IPS-20b (cell line): ENCODE data around the gene HIPK2.

ENCODE experiments used
- H3K27ac ChIP-seq: one replicate; pipeline ENCODE4 v1.5.1; 2013; ENCODE audit warnings: low read length
- H3K27me3 ChIP-seq: 2 replicates; pipeline ENCODE4 v1.6.1; 2013; ENCODE audit warnings: mild to moderate bottlenecking, low read length, inconsistent platforms; ENCODE audit not compliant: insufficient read depth
- H3K36me3 ChIP-seq: 2 replicates; pipeline ENCODE4 v1.6.1; 2013; ENCODE audit warnings: low read depth, mild to moderate bottlenecking, inconsistent platforms, low read length, moderate library complexity; ENCODE audit not compliant: insufficient read depth
- H3K4me1 ChIP-seq: 2 replicates; pipeline ENCODE4 v1.6.1; 2013; ENCODE audit warnings: mild to moderate bottlenecking, control low read depth, inconsistent platforms, low read length, moderate library complexity; ENCODE audit not compliant: insufficient read depth
- H3K4me3 ChIP-seq: 2 replicates; pipeline ENCODE4 v1.5.1; 2013; ENCODE audit warnings: mild to moderate bottlenecking, low read length, inconsistent platforms
- H3K9ac ChIP-seq: 2 replicates; pipeline ENCODE4 v1.6.1; 2013; ENCODE audit warnings: low read depth, mild to moderate bottlenecking, inconsistent platforms, low read length, moderate library complexity
- H3K9me3 ChIP-seq: 2 replicates; pipeline ENCODE4 v1.6.1; 2013; ENCODE audit warnings: mild to moderate bottlenecking, low read depth, low read length, inconsistent platforms; ENCODE audit not compliant: insufficient read depth

HIPK2 gene

DNA sequence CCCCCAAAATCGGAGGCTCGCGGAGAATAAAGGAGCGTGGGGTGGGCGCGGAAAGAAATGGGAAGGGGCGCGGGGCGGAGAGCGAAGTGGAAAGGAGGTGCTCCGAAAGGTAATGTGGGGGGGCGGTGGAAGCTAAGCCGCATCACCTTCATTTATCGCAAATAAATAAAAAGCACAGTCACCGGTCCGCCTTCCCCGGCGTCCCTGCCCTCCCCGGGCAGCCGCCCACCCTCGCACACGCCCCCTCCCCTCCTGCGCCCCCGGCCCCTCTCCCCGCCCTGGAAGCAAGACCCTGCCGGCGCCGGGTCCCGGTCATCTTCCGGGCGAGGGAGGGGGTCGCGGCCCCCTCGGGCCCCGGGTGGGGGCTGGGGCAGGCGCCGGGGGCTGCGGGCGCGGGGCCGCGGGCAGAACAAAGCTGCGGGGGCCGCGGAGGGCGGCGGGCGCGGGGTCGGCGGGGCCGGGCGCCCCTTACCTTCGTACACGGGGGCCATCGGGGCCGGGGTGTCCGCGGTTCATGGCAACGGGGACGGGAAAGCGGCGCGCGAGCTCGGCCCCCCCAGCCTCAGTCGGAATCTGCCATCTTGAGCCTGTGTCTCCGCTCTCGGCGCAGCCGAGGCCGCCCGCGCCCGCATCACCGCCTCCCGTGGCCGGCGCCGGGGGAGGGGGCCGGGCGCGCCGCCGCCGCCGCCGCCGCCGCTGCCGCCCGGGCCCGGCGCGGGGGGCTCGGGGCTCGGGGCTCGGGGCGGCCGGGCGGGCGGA, 486 bp downstream of the HIPK2 start:
- Histone ChIP-seq H3K4me1 (peaks cover 3% of the 10 kb centered on the region; the same call in 1 of the 2 replicates), H3K9ac (peak overlapping the region; percentile 77), H3K9me3 (no peaks in the 10 kb centered on the region), H3K36me3 (no peaks in the 10 kb centered on the region), H3K27ac (no peak overlapping the region), H3K4me3 (peak overlapping the region; percentile 86), H3K27me3 (peaks cover 46% of the 10 kb centered on the region)

DNA sequence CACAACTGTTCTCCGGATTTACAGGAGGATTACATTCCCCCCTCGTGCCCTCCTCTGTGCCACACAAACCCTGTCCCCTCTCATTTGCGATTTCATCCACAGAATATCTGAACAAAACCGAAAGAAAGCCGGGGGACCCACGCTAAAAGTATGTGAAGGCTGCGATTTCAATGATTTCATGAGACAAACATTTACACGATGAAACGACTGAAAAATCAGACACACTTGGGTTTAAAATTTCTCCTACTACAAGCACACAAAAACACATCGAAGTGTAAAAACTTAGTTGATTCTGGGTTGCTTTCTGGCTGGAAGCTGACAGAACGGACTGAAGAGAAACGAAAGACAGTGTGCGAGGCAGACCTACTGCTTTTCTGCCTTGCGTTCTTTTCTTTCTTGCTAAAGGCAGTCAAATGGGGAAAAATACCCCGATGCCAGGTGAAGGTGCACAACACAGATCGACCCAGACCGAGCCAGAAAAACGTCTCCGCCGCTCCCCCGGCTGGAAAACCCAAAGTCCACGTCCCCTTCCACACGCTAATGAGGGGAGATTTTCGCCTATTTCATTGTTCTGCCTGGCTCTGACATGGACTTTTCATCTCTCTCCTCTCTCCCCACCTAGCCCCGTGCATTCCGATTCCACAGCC, 1.2 kb downstream of the HIPK2 start:
- peak overlapping the region; percentile 77 for H3K9ac ChIP-seq

DNA sequence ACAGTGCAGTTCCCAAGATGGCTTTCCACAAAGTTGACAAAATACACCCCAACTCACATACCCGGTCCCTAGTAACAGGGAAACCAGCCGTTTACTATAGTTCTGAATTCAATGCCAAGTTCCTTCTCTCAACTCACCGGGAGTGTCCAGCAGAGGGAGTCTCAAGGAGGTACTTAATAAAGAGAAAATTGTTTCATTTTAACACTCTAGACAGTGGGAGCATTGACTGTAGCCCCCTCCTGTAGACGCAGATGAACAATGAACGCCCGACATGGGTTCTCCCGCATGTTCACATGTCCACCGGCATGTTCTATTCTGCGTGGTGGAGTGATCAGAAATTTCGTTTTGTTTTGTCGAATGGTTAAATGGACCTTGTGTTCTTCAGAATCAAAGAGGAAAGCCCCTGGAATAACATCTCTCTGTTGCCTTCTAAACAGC, 1.9 kb downstream of the HIPK2 start:
- Histone ChIP-seq H3K4me3 (peak overlapping the region; percentile 86), H3K4me1 (peaks cover 3% of the 10 kb centered on the region), H3K27ac (no peak overlapping the region), H3K36me3 (no peaks in the 10 kb centered on the region), H3K9ac (no peak overlapping the region), H3K27me3 (peaks cover 40% of the 10 kb centered on the region), H3K9me3 (no peaks in the 10 kb centered on the region)

More for the DNA sequence above, 1.2 kb downstream of the HIPK2 start:
- Histone ChIP-seq H3K27ac (no peak overlapping the region), H3K4me1 (peaks cover 3% of the 10 kb centered on the region), H3K4me3 (peak overlapping the region; percentile 86), H3K36me3 (no peaks in the 10 kb centered on the region), H3K27me3 (peaks cover 46% of the 10 kb centered on the region), H3K9me3 (no peaks in the 10 kb centered on the region)

DNA sequence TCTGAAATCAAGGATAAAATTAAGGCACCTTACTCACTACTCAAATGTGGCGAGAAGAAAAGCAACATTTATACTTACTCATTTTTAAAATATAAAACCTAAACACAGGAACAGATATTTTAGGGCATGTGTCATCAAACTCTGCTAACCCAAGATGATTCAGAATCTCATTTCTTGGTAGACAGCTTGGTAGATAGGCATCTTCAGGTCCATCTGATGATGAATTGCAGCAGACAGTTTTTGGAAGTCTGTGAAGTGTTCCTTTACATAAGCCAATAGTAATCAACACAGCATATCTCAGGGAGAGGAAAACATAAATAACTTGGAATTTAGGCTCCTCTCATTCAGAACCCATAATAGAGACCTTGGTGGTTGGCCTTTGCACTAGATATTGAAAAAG, 3.4 kb downstream of the HIPK2 start:
- Histone ChIP-seq H3K4me1 (peaks cover 3% of the 10 kb centered on the region), H3K9me3 (no peaks in the 10 kb centered on the region), H3K27ac (no peak overlapping the region), H3K4me3 (no peak overlapping the region), H3K9ac (no peak overlapping the region), H3K36me3 (peaks cover 6% of the 10 kb centered on the region; the same call in 1 of the 2 replicates), H3K27me3 (peaks cover 25% of the 10 kb centered on the region)

DNA sequence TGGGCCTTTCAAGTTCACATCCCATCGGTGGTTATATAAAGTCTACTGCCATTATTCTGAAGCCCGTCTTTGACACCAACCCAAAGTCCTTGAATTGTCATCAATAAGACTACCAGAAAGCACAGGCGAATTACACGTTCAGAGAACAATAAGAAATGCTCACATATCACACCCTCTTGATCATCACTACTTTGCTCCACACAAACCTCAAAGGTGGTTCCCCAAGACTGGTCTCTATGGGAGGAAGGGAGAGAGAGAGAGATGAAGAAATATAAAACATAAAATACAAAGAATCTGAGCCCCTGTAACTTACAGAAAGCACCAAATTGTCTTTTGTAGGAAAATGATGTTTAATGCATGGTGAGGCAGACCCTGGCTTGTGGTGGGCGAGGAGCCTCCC, 4.4 kb downstream of the HIPK2 start:
- no peaks in the 10 kb centered on the region for H3K9me3 ChIP-seq
- peaks cover 6% of the 10 kb centered on the region; the same call in 1 of the 2 replicates for H3K36me3 ChIP-seq
- no peak overlapping the region for H3K9ac ChIP-seq
- peaks cover 15% of the 10 kb centered on the region for H3K27me3 ChIP-seq
- no peak overlapping the region for H3K27ac ChIP-seq
- H3K4me3 ChIP-seq: no peak overlapping the region
- peaks cover 3% of the 10 kb centered on the region for H3K4me1 ChIP-seq

DNA sequence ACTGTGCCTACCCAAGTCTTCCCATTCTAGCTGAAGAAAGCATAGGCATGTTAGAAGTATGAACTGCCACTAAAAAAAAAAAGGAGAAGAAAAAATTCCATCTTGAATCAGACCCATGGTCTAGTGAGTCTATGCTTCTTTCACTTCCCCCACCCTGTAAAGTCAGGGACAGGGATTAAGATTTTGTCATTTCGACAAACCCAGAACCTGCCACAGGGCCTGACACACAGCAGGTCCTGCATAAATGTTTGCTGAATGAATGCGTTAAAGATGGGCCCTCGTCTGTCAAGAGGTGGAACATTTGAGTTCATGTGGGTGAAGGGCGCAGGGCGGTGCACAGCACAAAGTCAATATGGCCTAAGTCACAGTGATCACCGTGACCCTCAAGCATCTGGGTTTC, 4.9 kb downstream of the HIPK2 start:
- H3K4me3 ChIP-seq: no peak overlapping the region
- H3K27ac ChIP-seq: no peak overlapping the region
- peaks cover 13% of the 10 kb centered on the region for H3K27me3 ChIP-seq
- H3K36me3 ChIP-seq: peaks cover 6% of the 10 kb centered on the region; the same call in 1 of the 2 replicates
- no peaks in the 10 kb centered on the region for H3K9me3 ChIP-seq
- H3K9ac ChIP-seq: no peak overlapping the region
- peaks cover 3% of the 10 kb centered on the region for H3K4me1 ChIP-seq

DNA sequence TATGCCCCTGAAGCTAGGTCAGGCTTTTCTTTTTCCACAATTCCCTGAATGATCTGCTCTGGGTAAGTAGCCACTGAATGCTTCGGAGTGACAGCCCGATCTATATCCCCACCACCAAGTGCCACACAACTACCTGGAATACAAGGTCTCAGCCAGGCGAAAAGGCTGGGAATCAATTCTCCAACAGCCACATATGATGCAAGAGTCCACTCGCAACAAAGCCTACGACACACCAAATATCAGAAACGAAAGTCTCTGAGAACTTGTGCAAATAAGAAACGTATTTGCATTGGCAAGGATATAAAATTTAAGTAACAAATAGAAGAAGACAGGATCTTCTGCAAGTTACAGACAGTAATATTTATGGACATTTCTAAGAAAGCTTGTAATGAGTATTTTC, 5.7 kb downstream of the HIPK2 start:
- H3K4me1 ChIP-seq: peaks cover 3% of the 10 kb centered on the region
- H3K4me3 ChIP-seq: no peak overlapping the region
- no peak overlapping the region for H3K27ac ChIP-seq
- H3K36me3 ChIP-seq: peaks cover 6% of the 10 kb centered on the region; the same call in 1 of the 2 replicates
- peaks cover 13% of the 10 kb centered on the region for H3K27me3 ChIP-seq
- H3K9ac ChIP-seq: no peak overlapping the region
- H3K9me3 ChIP-seq: no peaks in the 10 kb centered on the region

DNA sequence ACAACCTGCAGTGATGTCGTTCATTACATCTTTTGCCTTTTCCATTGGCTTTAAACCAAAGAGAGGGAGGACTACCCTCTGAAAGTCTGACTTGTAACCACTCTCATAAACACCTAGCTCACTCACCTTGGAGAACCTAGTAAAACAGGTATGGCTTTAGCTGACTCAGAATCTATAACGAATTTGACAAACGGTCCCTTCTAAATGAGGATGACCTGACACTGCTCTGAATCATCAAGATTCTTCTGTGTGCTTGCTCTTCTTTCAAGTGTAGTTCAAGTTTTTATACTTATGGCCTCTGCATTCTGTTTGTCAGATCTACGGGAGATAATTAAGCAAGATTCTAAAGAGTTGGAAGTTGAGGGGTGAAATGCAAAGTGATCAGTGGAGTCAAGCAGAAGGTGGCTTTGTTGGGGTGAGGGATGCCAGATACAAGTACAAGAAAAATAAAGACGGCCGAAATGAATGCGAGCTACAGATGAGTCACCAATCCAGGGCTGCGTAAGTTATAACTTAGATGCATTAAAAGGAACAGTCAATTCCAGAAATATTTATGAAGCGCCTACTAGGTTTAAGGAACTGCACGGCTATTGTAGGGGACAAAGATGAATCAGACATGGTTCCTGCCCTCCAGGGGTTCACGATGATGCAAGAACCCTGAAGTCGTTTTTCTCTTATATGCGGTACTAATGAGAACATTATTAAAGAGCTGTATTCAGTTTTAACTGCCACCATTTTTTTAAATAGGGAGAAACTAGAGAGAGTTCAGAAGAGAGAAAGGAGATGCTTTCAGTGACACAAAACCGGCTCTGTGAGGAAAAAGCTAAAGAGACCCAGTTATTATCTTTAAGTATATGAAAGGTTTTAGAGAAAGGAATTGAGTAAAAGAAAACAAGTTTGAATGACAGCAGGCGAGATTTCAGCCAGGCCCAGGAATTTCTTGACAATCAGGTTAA, 6.5 kb downstream of the HIPK2 start:
- Histone ChIP-seq H3K4me3 (no peak overlapping the region), H3K9ac (no peak overlapping the region), H3K27ac (no peak overlapping the region), H3K36me3 (peaks cover 6% of the 10 kb centered on the region; the same call in 1 of the 2 replicates), H3K27me3 (peaks cover 5% of the 10 kb centered on the region; the same call in 1 of the 2 replicates), H3K9me3 (no peaks in the 10 kb centered on the region), H3K4me1 (peaks cover 3% of the 10 kb centered on the region)

DNA sequence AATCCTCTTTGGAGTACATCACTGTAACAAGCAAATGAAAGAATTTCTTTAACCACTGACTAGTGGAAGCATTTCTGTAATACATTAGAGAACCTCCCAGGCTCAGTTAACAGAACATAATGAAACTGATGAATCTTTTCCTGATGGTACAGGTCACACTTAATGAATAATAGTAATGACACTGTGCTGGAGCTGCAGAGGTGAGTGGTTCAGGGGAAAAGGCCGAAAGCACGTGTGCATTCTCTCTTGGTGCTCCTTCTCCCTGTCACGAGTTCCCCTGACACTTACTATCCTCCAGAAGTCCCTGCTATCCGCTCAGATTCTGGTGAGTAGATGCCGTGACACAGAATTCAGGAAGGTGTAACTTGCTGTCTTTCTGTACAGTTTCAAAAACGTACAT, 8.0 kb downstream of the HIPK2 start:
- H3K4me1 ChIP-seq: no peaks in the 10 kb centered on the region; the same call in 1 of the 2 replicates
- no peak overlapping the region for H3K4me3 ChIP-seq
- H3K36me3 ChIP-seq: peaks cover 6% of the 10 kb centered on the region; the same call in 1 of the 2 replicates
- no peak overlapping the region for H3K27ac ChIP-seq
- H3K9ac ChIP-seq: no peak overlapping the region
- no peaks in the 10 kb centered on the region for H3K9me3 ChIP-seq
- H3K27me3 ChIP-seq: no peaks in the 10 kb centered on the region

DNA sequence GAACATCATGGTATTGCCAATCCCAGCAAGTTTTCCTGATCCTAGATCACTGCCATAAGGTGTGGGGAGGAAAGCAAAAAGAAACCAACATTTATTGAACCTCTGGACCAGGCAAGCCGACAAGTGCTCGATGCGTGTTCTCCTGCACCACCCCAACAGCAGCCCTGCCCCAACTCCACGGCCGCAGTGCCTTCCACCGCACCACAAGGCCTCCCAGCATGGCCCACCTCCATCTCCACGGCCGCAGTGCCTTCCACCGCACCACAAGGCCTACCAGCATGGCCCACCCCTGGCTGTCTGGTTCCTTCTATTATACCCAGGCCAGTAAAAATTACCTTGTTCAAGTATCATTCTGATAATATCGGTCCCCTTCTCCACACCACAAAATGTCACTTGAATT, 8.7 kb downstream of the HIPK2 start:
- Histone ChIP-seq H3K27me3 (no peaks in the 10 kb centered on the region), H3K9ac (no peak overlapping the region), H3K9me3 (no peaks in the 10 kb centered on the region), H3K4me1 (no peaks in the 10 kb centered on the region; the same call in 1 of the 2 replicates), H3K27ac (no peak overlapping the region), H3K4me3 (no peak overlapping the region), H3K36me3 (peaks cover 6% of the 10 kb centered on the region; the same call in 1 of the 2 replicates)

DNA sequence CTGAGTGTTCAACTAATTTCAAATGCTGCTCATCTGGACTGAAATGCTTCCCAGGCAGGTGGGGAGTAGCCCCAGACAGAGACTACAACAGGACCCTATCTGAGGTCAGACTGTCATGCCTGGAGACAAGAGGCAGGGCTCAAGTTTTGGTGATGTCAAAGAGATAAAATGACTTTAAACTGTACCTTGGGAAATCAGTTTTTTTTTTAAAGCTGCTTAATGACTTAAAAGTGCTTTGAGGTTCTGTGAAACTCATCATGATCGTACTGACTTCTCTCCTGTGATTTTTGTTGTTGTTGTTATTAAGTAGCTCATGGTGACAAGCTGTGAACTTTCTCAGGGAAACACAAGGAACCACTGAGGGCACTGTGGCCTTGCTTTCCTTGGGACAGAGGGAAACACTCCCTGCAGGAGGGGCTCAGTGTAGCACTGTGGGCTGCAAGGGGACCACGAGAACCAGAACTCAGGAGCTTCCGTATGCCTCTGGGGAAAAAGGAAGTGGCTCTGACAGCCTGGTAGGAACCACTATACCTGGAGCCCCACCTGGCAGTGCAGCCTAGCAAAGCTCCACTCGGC, 9.5 kb downstream of the HIPK2 start:
- no peak overlapping the region for H3K4me3 ChIP-seq
- H3K4me1 ChIP-seq: no peaks in the 10 kb centered on the region; the same call in 1 of the 2 replicates
- H3K9ac ChIP-seq: no peak overlapping the region
- no peaks in the 10 kb centered on the region for H3K9me3 ChIP-seq
- H3K27me3 ChIP-seq: no peaks in the 10 kb centered on the region
- H3K27ac ChIP-seq: no peak overlapping the region
- H3K36me3 ChIP-seq: peaks cover 6% of the 10 kb centered on the region; the same call in 1 of the 2 replicates
